ENCODE results near the gene PTGR2. TPM values are rescaled to one million over a fixed set of nuclear protein-coding genes. Genes with fewer than 3 reads are reported as not detected.

The PTGR2 gene
- polyA plus RNA-seq, 1 donor from 2014 or later, result 7.2 TPM

DNA sequence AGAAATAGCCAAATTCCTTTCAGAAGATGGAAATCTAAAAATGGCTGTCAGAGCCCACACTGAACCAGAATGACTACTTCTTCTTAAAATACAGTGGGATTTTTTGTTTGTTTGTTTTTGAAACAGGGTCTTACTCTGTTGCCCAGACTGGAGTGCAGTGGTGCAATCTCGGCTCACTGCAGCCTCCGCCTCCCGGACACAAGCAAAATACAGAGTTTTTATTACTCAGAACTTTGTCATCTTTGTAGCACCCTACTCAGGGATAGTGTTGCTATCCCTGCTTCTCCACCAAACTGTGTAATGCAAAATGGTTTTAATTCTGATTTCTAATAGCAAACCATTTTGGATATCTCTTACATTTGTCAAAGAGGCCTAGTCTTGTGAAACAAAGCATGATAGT is 51.4 kb downstream of the PTGR2 start:
- no peaks in the 10 kb centered on the region for H3K79me2 ChIP-seq (replicated peaks; ENCODE audit: insufficient read depth, low read length)
- H3K9me3 ChIP-seq (ENCODE audit: low read length), result no peaks in the 10 kb centered on the region
- H3K27me3 ChIP-seq (ENCODE audit: insufficient read depth, low read depth, low read length), result no peaks in the 10 kb centered on the region
- TF ChIP-seq EZH2 (IDR thresholded peaks at IDR 0.05; ENCODE audit: borderline replicate concordance, insufficient read depth, low read length, poor library complexity, severe bottlenecking), result no peak
- TF ChIP-seq, protein P1, sequence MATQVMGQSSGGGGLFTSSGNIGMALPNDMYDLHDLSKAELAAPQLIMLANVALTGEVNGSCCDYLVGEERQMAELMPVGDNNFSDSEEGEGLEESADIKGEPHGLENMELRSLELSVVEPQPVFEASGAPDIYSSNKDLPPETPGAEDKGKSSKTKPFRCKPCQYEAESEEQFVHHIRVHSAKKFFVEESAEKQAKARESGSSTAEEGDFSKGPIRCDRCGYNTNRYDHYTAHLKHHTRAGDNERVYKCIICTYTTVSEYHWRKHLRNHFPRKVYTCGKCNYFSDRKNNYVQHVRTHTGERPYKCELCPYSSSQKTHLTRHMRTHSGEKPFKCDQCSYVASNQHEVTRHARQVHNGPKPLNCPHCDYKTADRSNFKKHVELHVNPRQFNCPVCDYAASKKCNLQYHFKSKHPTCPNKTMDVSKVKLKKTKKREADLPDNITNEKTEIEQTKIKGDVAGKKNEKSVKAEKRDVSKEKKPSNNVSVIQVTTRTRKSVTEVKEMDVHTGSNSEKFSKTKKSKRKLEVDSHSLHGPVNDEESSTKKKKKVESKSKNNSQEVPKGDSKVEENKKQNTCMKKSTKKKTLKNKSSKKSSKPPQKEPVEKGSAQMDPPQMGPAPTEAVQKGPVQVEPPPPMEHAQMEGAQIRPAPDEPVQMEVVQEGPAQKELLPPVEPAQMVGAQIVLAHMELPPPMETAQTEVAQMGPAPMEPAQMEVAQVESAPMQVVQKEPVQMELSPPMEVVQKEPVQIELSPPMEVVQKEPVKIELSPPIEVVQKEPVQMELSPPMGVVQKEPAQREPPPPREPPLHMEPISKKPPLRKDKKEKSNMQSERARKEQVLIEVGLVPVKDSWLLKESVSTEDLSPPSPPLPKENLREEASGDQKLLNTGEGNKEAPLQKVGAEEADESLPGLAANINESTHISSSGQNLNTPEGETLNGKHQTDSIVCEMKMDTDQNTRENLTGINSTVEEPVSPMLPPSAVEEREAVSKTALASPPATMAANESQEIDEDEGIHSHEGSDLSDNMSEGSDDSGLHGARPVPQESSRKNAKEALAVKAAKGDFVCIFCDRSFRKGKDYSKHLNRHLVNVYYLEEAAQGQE (IDR thresholded peaks at IDR 0.05; ENCODE audit: borderline replicate concordance), result no peak
- no peak overlapping the region for H3K9ac ChIP-seq (ENCODE audit: low read length)
- H3K36me3 ChIP-seq (ENCODE audit: insufficient read depth, low read length), result peaks cover 9% of the 10 kb centered on the region
- H3K4me3 ChIP-seq (ENCODE audit: low read length), result no peak overlapping the region
- no peaks in the 10 kb centered on the region for H3F3A ChIP-seq (ENCODE audit: insufficient read depth, low read length, poor library complexity, severe bottlenecking)
- H2AFZ ChIP-seq (ENCODE audit: low read depth, low read length), result no peak overlapping the region
- no peak overlapping the region for H3K27ac ChIP-seq (ENCODE audit: low read length)
- no peak overlapping the region for H3K4me2 ChIP-seq (ENCODE audit: low read length)
- no peaks in the 10 kb centered on the region for H4K20me1 ChIP-seq (ENCODE audit: insufficient read depth)
- H3K9me2 ChIP-seq (ENCODE audit: insufficient read depth, low read length), result no peaks in the 10 kb centered on the region

DNA sequence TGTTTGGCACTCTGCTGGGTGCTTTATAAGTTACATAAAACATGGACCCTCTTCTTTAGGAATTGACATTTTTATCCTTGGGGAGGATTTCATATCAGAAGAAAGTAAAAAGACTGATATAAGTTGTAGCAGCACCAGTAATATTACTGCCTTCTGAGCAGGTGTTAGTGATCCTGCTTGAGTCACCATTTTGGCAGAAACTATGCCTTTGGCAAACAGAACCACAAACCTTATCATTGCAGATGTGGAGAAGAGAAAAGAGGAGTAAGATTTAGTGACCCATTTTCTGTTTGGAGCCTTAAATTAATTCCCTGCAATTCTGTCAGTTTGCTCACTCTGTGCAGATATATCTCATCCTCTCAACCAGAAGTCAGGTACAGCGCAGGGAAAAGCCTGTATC is 58.0 kb downstream of the PTGR2 start:
- Histone ChIP-seq H3K9me2 (ENCODE audit: insufficient read depth, low read length) (no peaks in the 10 kb centered on the region), H4K20me1 (ENCODE audit: insufficient read depth) (no peaks in the 10 kb centered on the region), H2AFZ (ENCODE audit: low read depth, low read length) (no peak overlapping the region), H3K27ac (ENCODE audit: low read length) (no peak overlapping the region), H3K27me3 (ENCODE audit: insufficient read depth, low read depth, low read length) (no peaks in the 10 kb centered on the region), H3K36me3 (ENCODE audit: insufficient read depth, low read length) (peaks cover 9% of the 10 kb centered on the region), H3F3A (ENCODE audit: insufficient read depth, low read length, poor library complexity, severe bottlenecking) (no peaks in the 10 kb centered on the region), H3K9ac (ENCODE audit: low read length) (no peak overlapping the region), H3K9me3 (ENCODE audit: low read length) (no peaks in the 10 kb centered on the region), H3K79me2 (replicated peaks; ENCODE audit: insufficient read depth, low read length) (no peaks in the 10 kb centered on the region), H3K4me3 (ENCODE audit: low read length) (no peak overlapping the region), H3K4me2 (ENCODE audit: low read length) (no peak overlapping the region)
- no peak for TF ChIP-seq EP300 (conservative IDR thresholded peaks at IDR 0.05; ENCODE audit: poor library complexity, severe bottlenecking)
- TF ChIP-seq EZH2 (IDR thresholded peaks at IDR 0.05; ENCODE audit: borderline replicate concordance, insufficient read depth, low read length, poor library complexity, severe bottlenecking), result no peak

- H3K4me3 ChIP-seq (ENCODE audit: low read length), result no peak overlapping the region
- TF ChIP-seq TAF1 (IDR thresholded peaks at IDR 0.05; ENCODE audit: low read depth) (no peak), SMC3 (conservative IDR thresholded peaks at IDR 0.05; ENCODE audit: poor library complexity) (no peak), CTCF (IDR thresholded peaks at IDR 0.05; ENCODE audit: poor library complexity, severe bottlenecking) (no peak), EZH2 (IDR thresholded peaks at IDR 0.05; ENCODE audit: borderline replicate concordance, insufficient read depth, low read length, poor library complexity, severe bottlenecking) (no peak), MXI1 (conservative IDR thresholded peaks at IDR 0.05; ENCODE audit: poor library complexity, severe bottlenecking) (no peak), POLR2AphosphoS5 (IDR thresholded peaks at IDR 0.05) (no peak), EP300 (conservative IDR thresholded peaks at IDR 0.05; ENCODE audit: poor library complexity, severe bottlenecking) (no peak), RAD21 (conservative IDR thresholded peaks at IDR 0.05) (no peak)
- TF ChIP-seq, protein P1 (IDR thresholded peaks at IDR 0.05; ENCODE audit: borderline replicate concordance), result no peak
- H3K27me3 ChIP-seq (ENCODE audit: insufficient read depth, low read depth, low read length), result no peaks in the 10 kb centered on the region
- no peaks in the 10 kb centered on the region for H3K9me3 ChIP-seq (ENCODE audit: low read length)
- no peaks in the 10 kb centered on the region for H4K20me1 ChIP-seq (ENCODE audit: insufficient read depth)
- no peak overlapping the region for H2AFZ ChIP-seq (ENCODE audit: low read depth, low read length)
- no peaks in the 10 kb centered on the region for H3F3A ChIP-seq (ENCODE audit: insufficient read depth, low read length, poor library complexity, severe bottlenecking)
- H3K79me2 ChIP-seq (replicated peaks; ENCODE audit: insufficient read depth, low read length), result no peaks in the 10 kb centered on the region
- H3K9ac ChIP-seq (ENCODE audit: low read length), result no peak overlapping the region
- no peak overlapping the region for H3K4me2 ChIP-seq (ENCODE audit: low read length)
- no peaks in the 10 kb centered on the region for H3K9me2 ChIP-seq (ENCODE audit: insufficient read depth, low read length)
- no peak overlapping the region for H3K27ac ChIP-seq (ENCODE audit: low read length)
- peaks cover 4% of the 10 kb centered on the region for H3K36me3 ChIP-seq (ENCODE audit: insufficient read depth, low read length)
Observed at GRCh38 chr14:73913256-73913655, 61.6 kb downstream of the PTGR2 start.

Measured in neural cell (in vitro differentiated cells).